PFSK-1 (cell line): ENCODE data around the gene UBL4A.

Experiments
- FOXP2 ChIP-seq: optimal IDR thresholded peaks from 2 replicates; pipeline ENCODE3; 2011; ENCODE audit warnings: borderline replicate concordance, control low read depth, inconsistent platforms; ENCODE audit not compliant: insufficient read depth; ENCODE audit errors: extremely low read length, extremely low read depth
- POLR2AphosphoS5 ChIP-seq: IDR thresholded peaks from 2 replicates; pipeline ENCODE4 v1.6.1; 2012; ENCODE audit warnings: low read depth, mild to moderate bottlenecking, control low read depth, low read length, moderate library complexity
- SIN3A ChIP-seq: IDR thresholded peaks from 2 replicates; pipeline ENCODE4 v1.6.1; 2012; ENCODE audit warnings: mild to moderate bottlenecking, low read length, moderate library complexity, borderline replicate concordance; ENCODE audit not compliant: insufficient read depth
- TAF1 ChIP-seq: IDR thresholded peaks from 2 replicates; pipeline ENCODE4 v1.6.1; 2012; ENCODE audit warnings: low read length, control low read depth, borderline replicate concordance; ENCODE audit not compliant: insufficient read depth
- TF ChIP-seq, protein P1 (sequence below), 2 experiments: IDR thresholded peaks; 2 replicates each; pipeline versions ENCODE4 v1.6.1 to v1.8.0; 2011 to 2012; ENCODE audit warnings: low read depth in 2 of 2, low read length in 2 of 2, control low read depth in 1 of 2, inconsistent platforms in 1 of 2, mild to moderate bottlenecking in 1 of 2, moderate library complexity in 1 of 2; ENCODE audit not compliant: insufficient read depth in 1 of 2

UBL4A gene

DNA sequence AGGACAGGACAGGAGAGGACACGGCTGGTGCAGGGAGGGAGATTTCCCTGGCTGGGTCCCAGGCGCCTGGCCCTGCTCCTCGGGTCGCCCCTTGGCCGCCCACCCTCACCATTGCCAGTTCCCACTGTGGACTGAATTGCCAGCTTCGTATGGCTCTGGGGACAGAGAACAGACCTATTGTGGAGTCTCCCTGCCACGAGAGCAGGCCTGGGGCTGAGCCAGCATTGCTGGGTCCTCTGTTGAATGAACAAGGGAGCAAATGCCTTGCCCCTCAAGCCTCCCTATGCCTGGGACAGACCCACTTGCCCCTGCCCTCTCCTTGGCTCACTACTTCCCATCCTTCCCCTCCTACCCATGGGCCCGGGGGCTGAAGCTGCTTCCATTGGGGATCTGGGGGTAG lies 24.0 kb downstream of the UBL4A start:
- TF ChIP-seq POLR2AphosphoS5 = no peak

DNA sequence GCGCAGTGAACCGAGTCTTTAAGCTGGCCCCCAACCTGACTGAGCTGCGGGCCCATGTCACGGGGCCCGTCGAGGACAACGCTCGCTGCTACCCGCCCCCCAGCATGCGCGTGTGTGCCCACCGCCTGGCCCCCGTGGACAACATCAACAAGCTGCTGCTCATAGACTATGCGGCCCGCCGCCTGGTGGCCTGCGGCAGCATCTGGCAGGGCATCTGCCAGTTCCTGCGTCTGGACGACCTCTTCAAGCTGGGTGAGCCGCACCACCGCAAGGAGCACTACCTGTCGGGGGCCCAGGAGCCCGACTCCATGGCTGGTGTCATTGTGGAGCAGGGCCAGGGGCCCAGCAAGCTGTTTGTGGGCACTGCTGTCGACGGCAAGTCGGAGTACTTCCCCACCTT lies 26.1 kb downstream of the UBL4A start:
- no peak for TF ChIP-seq POLR2AphosphoS5
- TF ChIP-seq, protein P1, sequence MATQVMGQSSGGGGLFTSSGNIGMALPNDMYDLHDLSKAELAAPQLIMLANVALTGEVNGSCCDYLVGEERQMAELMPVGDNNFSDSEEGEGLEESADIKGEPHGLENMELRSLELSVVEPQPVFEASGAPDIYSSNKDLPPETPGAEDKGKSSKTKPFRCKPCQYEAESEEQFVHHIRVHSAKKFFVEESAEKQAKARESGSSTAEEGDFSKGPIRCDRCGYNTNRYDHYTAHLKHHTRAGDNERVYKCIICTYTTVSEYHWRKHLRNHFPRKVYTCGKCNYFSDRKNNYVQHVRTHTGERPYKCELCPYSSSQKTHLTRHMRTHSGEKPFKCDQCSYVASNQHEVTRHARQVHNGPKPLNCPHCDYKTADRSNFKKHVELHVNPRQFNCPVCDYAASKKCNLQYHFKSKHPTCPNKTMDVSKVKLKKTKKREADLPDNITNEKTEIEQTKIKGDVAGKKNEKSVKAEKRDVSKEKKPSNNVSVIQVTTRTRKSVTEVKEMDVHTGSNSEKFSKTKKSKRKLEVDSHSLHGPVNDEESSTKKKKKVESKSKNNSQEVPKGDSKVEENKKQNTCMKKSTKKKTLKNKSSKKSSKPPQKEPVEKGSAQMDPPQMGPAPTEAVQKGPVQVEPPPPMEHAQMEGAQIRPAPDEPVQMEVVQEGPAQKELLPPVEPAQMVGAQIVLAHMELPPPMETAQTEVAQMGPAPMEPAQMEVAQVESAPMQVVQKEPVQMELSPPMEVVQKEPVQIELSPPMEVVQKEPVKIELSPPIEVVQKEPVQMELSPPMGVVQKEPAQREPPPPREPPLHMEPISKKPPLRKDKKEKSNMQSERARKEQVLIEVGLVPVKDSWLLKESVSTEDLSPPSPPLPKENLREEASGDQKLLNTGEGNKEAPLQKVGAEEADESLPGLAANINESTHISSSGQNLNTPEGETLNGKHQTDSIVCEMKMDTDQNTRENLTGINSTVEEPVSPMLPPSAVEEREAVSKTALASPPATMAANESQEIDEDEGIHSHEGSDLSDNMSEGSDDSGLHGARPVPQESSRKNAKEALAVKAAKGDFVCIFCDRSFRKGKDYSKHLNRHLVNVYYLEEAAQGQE (IDR thresholded peaks at IDR 0.05; ENCODE audit: insufficient read depth in 1 of 2, low read depth in 2 of 2, low read length in 2 of 2) = no peak
- no peak for TF ChIP-seq FOXP2

DNA sequence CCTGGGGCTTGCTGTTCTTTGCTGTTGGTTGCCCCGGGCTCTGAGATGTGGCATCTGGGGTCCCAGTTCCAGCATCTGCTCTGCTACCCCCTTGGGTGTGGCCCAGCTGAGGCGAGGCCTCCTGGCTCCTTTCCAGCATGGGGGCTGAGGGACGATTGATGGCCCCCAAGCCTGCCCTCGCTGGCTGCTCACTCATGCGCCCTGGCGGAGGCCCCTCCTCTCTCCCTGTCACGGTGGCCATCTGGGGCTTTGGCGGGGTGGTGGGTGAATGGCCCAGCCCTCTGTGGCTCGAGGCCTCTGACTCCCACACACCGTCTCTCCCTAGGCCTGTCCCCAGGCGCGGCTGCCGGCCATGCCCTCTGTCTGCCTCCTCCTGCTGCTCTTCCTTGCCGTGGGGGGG lies 26.6 kb downstream of the UBL4A start:
- no peak for TF ChIP-seq FOXP2
- no peak for TF ChIP-seq POLR2AphosphoS5
- TF ChIP-seq, protein P1 (IDR thresholded peaks at IDR 0.05; ENCODE audit: insufficient read depth in 1 of 2, low read depth in 2 of 2, low read length in 2 of 2) = no peak
- TF ChIP-seq TAF1 = no peak
- TF ChIP-seq SIN3A = no peak

DNA sequence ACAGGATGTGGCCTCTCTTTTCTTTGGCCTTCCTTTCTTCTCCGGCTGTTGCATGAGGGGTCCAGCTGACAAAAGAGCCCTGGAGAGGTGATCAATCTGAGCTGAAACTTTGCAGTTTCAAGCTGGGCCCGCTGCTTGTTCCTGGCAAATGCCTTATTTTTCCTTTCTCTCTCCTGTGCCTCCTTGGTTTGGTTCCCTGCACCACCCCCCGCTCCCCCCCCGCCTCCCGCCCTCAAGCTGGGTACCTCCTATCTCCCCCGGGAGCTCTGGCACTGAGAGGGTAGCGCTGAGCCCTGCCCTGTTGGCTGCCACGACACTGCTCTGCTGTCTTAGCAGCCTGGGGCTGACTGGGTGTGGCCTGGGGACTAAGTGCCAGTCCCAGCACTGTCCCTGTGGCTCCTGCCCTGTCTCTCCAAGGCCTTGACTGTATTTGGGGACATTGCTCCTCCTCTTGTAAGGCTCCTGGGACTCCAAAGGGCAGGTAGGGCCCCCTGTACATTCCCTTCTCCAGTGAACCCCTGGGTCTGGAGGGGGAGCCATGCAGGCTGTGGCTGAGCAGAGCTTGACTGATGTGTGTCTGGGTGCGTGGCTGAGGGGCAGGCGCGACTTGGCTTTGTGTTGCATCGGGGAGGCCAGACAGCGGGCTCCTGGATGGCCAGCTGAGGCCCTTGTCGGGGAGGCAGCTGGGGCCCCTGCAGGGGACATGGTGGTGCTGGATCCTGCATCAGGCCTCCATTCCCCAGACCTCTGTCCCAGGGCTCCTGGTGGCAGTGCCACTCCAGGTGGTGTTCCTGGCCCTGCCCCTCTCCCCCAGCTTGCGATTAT lies 27.2 kb downstream of the UBL4A start:
- TF ChIP-seq, protein P1 (IDR thresholded peaks at IDR 0.05; ENCODE audit: insufficient read depth in 1 of 2, low read depth in 2 of 2, low read length in 2 of 2) = no peak
- no peak for TF ChIP-seq SIN3A
- no peak for TF ChIP-seq TAF1
- no peak for TF ChIP-seq FOXP2
- no peak for TF ChIP-seq POLR2AphosphoS5

DNA sequence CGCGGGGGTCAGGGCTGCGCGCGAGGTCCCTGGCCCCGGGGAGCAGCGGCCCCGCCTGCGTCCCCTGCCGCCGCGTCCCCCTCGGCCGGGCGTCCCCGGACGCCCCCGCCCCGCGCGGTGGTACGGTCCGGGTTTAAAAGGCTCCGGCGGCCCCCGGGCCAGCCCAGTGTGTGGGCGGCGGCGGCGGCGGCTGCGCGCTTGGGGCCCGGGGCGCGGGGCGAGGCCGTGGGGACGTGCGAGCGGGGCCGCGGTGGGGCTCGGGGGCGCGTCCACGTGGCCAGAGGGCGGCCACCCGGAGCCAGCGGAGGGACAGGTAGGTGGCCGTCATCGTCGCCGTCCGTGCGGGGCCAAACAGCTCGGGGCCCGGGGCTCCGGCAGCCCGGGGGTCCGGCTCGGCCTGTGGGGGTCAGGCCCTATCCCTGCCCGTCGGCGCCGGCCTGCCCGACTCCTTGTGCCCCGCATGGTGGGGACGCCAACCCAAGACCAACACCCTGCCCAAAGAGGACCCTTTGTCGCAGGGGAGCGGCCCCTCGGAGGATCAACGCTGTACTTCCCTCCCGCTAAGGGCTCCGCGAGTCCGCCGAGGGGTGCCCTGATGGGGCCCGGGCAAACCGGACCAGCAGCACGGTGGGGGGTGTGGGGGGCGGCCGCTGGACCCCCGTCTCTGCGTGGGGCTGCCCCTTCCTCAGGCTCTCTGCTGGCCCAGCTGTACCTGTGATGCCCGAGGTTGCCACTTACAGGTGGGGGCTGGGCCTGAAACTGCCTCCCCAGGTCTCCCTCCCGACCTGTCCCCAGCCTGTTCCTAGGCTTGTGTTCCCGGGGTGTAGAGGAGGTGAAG lies 28.1 kb downstream of the UBL4A start, which contains the start of gene PLXNA3:
Gene PLXNA3 (plus strand): TSS at position 166 of the 838 bp plus-strand sequence. CDS start 1,903 bp downstream, outside the sequence.
- TF ChIP-seq TAF1 (0 out of 2 replicates have a peak, but pooled peaks have one; percentile 47), POLR2AphosphoS5 (no peak)
